NCI-H345 treated with DMSO at 0.1 percent for 48 hours (cell line): ENCODE results near the gene APBA2.

Source experiments
- DNase-seq: peaks from one replicate; lab custom pipeline; 2025; ENCODE audit not compliant: unreplicated experiment; lab: John Stamatoyannopoulos, UW

The APBA2 gene

GRCh38 chr15:28914046-28914445 lies 28.3 kb downstream of the APBA2 start:
- no peak for DNase-seq

- DNase-seq: no peak
These were observed 28.8 kb downstream of the APBA2 start for GRCh38 chr15:28914483-28915023.

DNA sequence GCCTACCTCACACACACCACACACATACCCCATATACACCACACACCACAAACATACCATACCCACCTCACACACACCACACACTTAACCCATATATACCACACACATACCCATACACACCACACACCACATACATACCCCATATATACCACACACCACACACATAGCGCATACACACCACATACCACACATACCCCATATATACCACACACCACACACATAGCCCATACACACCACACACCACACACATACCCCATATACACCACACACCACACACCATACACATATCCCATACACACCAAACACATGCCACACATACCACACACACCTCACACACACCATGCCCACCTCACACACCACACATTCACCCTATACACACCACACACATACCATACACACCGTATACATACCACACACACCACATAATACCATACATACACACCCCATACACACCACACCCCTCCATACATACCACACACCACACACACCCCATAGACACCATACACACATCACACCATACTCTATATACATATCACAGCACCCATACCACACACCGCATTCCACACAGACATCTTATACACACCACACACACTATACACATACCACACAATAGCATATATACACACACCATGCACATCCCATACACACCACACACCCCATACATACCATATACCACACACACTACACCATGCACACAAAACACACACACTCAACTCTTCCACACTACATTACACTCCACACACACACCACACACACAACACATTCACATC lies 29.5 kb downstream of the APBA2 start:
- no peak for DNase-seq

DNA sequence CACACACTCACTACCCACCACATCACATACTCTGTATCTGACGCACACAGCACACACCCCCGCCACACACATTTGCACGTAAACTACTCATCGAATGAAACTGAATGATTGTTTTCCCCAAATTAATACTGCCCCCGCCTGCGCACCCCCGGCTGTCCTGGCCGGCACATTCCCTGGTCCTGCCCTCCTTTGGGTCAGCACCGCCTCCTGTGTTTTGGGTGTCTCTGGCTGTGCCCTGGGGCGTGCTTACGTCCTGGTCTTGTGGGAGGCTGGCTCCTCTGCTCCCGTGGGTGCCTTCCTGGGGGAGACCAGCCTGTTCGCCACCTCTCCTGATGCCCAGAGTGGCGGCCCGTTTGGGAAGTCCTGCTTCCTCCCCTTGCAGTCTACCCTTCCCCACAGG lies 30.2 kb downstream of the APBA2 start:
- no peak for DNase-seq

- no peak for DNase-seq
These were observed 32.0 kb downstream of the APBA2 start for GRCh38 chr15:28917791-28918140.

GRCh38 chr15:28918141-28918983 lies 32.6 kb downstream of the APBA2 start:
- DNase-seq: peak; percentile 42

DNA sequence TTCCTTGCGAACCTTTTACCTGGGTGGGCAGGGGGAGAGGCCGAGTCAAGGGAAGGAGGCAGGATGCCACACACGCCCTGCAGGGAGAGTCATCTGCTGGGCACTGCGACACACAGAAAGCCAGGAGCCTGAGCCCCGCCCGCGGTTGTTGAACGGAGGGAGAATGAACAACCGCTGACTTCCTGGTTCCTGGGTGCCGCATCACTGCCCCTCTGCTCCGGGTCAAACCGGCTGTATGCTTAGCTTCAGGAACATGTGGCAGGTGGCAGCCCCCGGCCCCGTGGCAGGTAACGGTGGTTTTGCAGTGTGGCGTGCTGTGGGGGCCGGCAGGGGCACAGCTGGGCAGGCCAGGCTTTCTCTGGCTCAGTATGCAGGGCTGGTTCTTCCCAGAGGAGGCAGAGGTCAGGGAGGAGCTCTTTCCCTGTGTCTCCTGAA lies 33.4 kb downstream of the APBA2 start:
- peak; percentile 11 for DNase-seq

GRCh38 chr15:28919679-28920655 lies 34.2 kb downstream of the APBA2 start:
- DNase-seq: no peak

DNA sequence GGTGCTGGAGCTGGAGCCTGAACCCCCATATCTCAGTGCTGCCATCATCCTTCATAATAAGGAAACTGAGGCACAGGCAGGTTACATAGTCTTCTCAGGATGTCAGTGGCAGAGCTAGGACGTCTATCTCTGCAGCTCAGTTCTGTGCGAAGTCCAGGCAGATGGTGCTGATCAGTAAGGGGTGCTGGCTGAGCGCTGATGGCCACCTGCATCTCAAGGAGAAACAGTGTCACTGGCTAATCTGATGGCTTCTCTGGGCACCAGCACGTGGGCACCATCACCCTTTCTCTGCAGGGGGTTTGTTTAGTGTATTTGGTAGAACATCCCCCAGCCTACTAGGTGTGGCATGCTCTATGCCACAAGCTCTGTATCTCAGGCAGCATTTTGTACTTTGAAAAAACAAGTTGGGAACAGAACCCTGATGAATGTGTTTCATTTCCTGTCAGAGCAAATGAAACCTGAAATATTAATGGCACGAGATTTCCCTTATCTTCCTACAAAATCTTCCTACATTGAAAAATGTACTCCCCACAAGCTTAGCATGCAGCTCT lies 35.1 kb downstream of the APBA2 start:
- DNase-seq: no peak

GRCh38 chr15:28921336-28921735 lies 35.6 kb downstream of the APBA2 start:
- DNase-seq: no peak

- DNase-seq: no peak
These were observed 36.3 kb downstream of the APBA2 start for GRCh38 chr15:28921919-28922706.

- DNase-seq: no peak
These were observed 36.9 kb downstream of the APBA2 start for GRCh38 chr15:28922707-28923012.

- no peak for DNase-seq
These were observed 38.0 kb downstream of the APBA2 start for GRCh38 chr15:28923726-28924280.

DNA sequence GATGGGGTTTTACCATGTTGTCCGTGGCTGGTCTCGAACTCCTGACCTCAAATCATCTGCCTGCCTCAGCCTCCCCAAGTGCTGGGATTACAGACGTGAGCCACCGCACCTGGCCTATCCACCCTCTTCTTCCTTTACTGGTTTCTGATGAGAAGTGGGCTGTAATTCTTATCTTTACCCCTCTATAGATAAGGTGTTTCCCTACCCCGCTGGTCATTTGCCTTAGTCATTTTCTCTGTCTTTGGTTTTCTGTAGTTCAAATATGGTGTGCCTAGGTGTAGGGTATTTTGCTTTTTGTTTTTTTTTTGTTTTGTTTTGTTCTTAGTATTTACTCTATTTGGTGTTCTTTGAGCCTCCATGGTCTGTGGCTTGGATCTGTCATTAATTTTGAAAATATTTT lies 41.3 kb downstream of the APBA2 start:
- no peak for DNase-seq

GRCh38 chr15:28929200-28929599 lies 43.4 kb downstream of the APBA2 start:
- no peak for DNase-seq

GRCh38 chr15:28930011-28930410 lies 44.2 kb downstream of the APBA2 start:
- DNase-seq: no peak

- no peak for DNase-seq
These were observed 44.9 kb downstream of the APBA2 start for GRCh38 chr15:28930476-28931291.

GRCh38 chr15:28931828-28932227 lies 46.1 kb downstream of the APBA2 start:
- no peak for DNase-seq

DNA sequence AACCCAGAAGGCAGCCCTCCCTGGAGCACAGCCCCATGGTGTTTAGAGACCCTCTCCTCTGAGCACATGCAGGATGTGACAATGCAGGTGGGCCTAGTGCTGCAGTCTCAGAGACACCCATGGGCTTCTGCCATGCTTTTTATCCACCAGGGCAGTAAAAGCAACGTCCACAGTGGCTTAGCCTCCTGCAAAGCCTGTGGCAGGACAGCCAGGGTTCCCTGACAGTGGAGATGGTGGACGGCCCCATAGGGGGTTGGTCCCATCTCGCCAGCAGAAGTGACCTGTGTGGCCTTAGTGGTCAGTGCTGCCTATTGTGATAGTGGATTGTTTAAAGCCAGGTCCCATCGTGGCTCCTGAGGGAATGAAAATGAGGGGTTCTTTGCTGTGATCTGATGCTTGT lies 46.6 kb downstream of the APBA2 start:
- DNase-seq: no peak
